Skeletal muscle tissue (tissue), 4 donors: ENCODE data around the gene PLGRKT. TPM values are rescaled to one million over a fixed set of nuclear protein-coding genes. Genes with fewer than 3 reads are reported as not detected.
"Not testable (repeated sequence)": the region's sequence is repeated elsewhere in the genome, so short reads cannot be mapped to it uniquely, and the experiment has no call there.

Source experiments
- H3K27ac ChIP-seq: one replicate; pipeline ENCODE4 v1.7.0; 2013; ENCODE audit warnings: mild to moderate bottlenecking, low read depth, low read length, inconsistent platforms
- H3K27me3 ChIP-seq, 3 donors: one replicate each; pipeline ENCODE4 v1.7.0; 2013; ENCODE audit warnings: low read length in 3 of 3; ENCODE audit not compliant: control insufficient read depth in 3 of 3, insufficient read depth in 3 of 3
- H3K36me3 ChIP-seq, 3 donors: one replicate each; pipeline ENCODE4 v1.7.0; 2013; ENCODE audit warnings: low read length in 3 of 3; ENCODE audit not compliant: control insufficient read depth in 3 of 3, insufficient read depth in 3 of 3
- H3K4me1 ChIP-seq, 3 donors: one replicate each; pipeline ENCODE4 v1.7.0; 2013; ENCODE audit warnings: low read length in 3 of 3, mild to moderate bottlenecking in 3 of 3; ENCODE audit not compliant: control insufficient read depth in 3 of 3, insufficient read depth in 3 of 3
- H3K4me3 ChIP-seq, 3 donors: one replicate each; pipeline ENCODE4 v1.7.0; 2013; ENCODE audit warnings: low read length in 3 of 3
- H3K9ac ChIP-seq, 3 donors: one replicate each; pipeline ENCODE4 v1.7.0; 2013; ENCODE audit warnings: low read length in 3 of 3, mild to moderate bottlenecking in 3 of 3, moderate library complexity in 2 of 3, low read depth in 1 of 3
- H3K9me3 ChIP-seq, 3 donors: one replicate each; pipeline ENCODE4 v1.7.0; 2013; ENCODE audit warnings: low read length in 3 of 3; ENCODE audit not compliant: control insufficient read depth in 3 of 3
- total RNA-seq: library from RNA; depleted of rRNA; stranded (reverse); fragments of >200 nt; gene quantifications from one replicate; pipeline ENCODE4 v1.2.3, GENCODE V29; 2014
- donor health status: Osteomylitis.

PLGRKT gene
- total RNA-seq, 1 donor from 2014 or later, result 15.1 TPM

- H3K4me3 ChIP-seq, H3K27me3 ChIP-seq, H3K9ac ChIP-seq, H3K9me3 ChIP-seq, H3K27ac ChIP-seq: not testable (repeated sequence)
- peaks cover 18 to 31% (median 26%) of the 10 kb centered on the region in 3 donors for H3K4me1 ChIP-seq
- peaks cover 10 to 17% (median 15%) of the 10 kb centered on the region in 3 donors for H3K36me3 ChIP-seq
Observed at GRCh38 chr9:5433841-5434810, 3.6 kb downstream of the PLGRKT start.

GRCh38 chr9:5433328-5433727, 4.4 kb downstream of the PLGRKT start:
- H3K9me3 ChIP-seq, H3K4me3 ChIP-seq, H3K9ac ChIP-seq, H3K27me3 ChIP-seq, H3K27ac ChIP-seq: not testable (repeated sequence)
- Histone ChIP-seq H3K36me3 (peaks cover 12 to 17% (median 15%) of the 10 kb centered on the region in 3 donors), H3K4me1 (peaks cover 10 to 23% (median 20%) of the 10 kb centered on the region in 3 donors)

GRCh38 chr9:5432890-5433289, 4.8 kb downstream of the PLGRKT start:
- not testable (repeated sequence) for H3K9me3 ChIP-seq, H3K27me3 ChIP-seq, H3K4me3 ChIP-seq, H3K9ac ChIP-seq, H3K27ac ChIP-seq
- peaks cover 7 to 19% (median 16%) of the 10 kb centered on the region in 3 donors for H3K4me1 ChIP-seq
- H3K36me3 ChIP-seq, result peaks cover 12 to 20% (median 15%) of the 10 kb centered on the region in 3 donors

- no peaks in the 10 kb centered on the region for H3K9me3 ChIP-seq
- peaks cover 10 to 22% (median 15%) of the 10 kb centered on the region in 3 donors for H3K36me3 ChIP-seq
Observed at GRCh38 chr9:5430912-5431311, 6.8 kb downstream of the PLGRKT start.

GRCh38 chr9:5429873-5430564, 7.7 kb downstream of the PLGRKT start:
- Histone ChIP-seq H3K4me1 (no peaks in the 10 kb centered on the region), H3K27ac (no peak overlapping the region), H3K27me3 (no peaks in the 10 kb centered on the region), H3K9ac (no peak overlapping the region), H3K36me3 (peaks cover 5 to 17% (median 11%) of the 10 kb centered on the region in 3 donors), H3K4me3 (no peak overlapping the region), H3K9me3 (no peaks in the 10 kb centered on the region)

More at GRCh38 chr9:5430912-5431311, 6.8 kb downstream of the PLGRKT start:
- Histone ChIP-seq H3K9ac (no peak overlapping the region), H3K4me1 (peaks cover 0 to 3% (median 2%) of the 10 kb centered on the region in 3 donors), H3K27me3 (no peaks in the 10 kb centered on the region), H3K4me3 (no peak overlapping the region), H3K27ac (no peak overlapping the region)

- Histone ChIP-seq H3K4me3 (no peak overlapping the region), H3K4me1 (no peaks in the 10 kb centered on the region), H3K9me3 (no peaks in the 10 kb centered on the region), H3K36me3 (peaks cover 5 to 17% (median 11%) of the 10 kb centered on the region in 3 donors), H3K9ac (no peak overlapping the region), H3K27me3 (no peaks in the 10 kb centered on the region), H3K27ac (no peak overlapping the region)
Observed at GRCh38 chr9:5428794-5429528, 8.8 kb downstream of the PLGRKT start.

GRCh38 chr9:5428172-5428571, 9.6 kb downstream of the PLGRKT start:
- no peak overlapping the region for H3K4me3 ChIP-seq
- no peaks in the 10 kb centered on the region for H3K9me3 ChIP-seq
- H3K27ac ChIP-seq, result no peak overlapping the region
- peaks cover 5 to 17% (median 11%) of the 10 kb centered on the region in 3 donors for H3K36me3 ChIP-seq
- no peak overlapping the region for H3K9ac ChIP-seq
- H3K4me1 ChIP-seq, result no peaks in the 10 kb centered on the region
- no peaks in the 10 kb centered on the region for H3K27me3 ChIP-seq

- Histone ChIP-seq H3K27ac (no peak overlapping the region), H3K27me3 (no peaks in the 10 kb centered on the region), H3K9ac (no peak overlapping the region), H3K36me3 (peaks cover 5 to 12% (median 11%) of the 10 kb centered on the region in 3 donors), H3K4me3 (no peak overlapping the region), H3K4me1 (no peaks in the 10 kb centered on the region), H3K9me3 (no peaks in the 10 kb centered on the region)
Observed at GRCh38 chr9:5427005-5427404, 10.7 kb downstream of the PLGRKT start.

GRCh38 chr9:5425006-5425628, 12.6 kb downstream of the PLGRKT start:
- Histone ChIP-seq H3K4me1 (no peaks in the 10 kb centered on the region), H3K9me3 (no peaks in the 10 kb centered on the region), H3K27ac (no peak overlapping the region), H3K36me3 (peaks cover 5 to 10% (median 5%) of the 10 kb centered on the region in 3 donors), H3K9ac (no peak overlapping the region), H3K4me3 (no peak overlapping the region), H3K27me3 (no peaks in the 10 kb centered on the region)
